Non-pigmented ciliary epithelial cell (primary cell): ENCODE measurements around the gene DHFR.
A peak's percentile ranks its signal among the peaks of the same experiment; 100 is the strongest.
"Not testable (repeated sequence)": the region's sequence is repeated elsewhere in the genome, so short reads cannot be mapped to it uniquely, and the experiment has no call there.

Experiments used
- DNase-seq: peaks from one replicate; pipeline ENCODE4 v3.0.0-alpha.2; 2010; ENCODE audit warnings: low read depth

DHFR gene

DNA sequence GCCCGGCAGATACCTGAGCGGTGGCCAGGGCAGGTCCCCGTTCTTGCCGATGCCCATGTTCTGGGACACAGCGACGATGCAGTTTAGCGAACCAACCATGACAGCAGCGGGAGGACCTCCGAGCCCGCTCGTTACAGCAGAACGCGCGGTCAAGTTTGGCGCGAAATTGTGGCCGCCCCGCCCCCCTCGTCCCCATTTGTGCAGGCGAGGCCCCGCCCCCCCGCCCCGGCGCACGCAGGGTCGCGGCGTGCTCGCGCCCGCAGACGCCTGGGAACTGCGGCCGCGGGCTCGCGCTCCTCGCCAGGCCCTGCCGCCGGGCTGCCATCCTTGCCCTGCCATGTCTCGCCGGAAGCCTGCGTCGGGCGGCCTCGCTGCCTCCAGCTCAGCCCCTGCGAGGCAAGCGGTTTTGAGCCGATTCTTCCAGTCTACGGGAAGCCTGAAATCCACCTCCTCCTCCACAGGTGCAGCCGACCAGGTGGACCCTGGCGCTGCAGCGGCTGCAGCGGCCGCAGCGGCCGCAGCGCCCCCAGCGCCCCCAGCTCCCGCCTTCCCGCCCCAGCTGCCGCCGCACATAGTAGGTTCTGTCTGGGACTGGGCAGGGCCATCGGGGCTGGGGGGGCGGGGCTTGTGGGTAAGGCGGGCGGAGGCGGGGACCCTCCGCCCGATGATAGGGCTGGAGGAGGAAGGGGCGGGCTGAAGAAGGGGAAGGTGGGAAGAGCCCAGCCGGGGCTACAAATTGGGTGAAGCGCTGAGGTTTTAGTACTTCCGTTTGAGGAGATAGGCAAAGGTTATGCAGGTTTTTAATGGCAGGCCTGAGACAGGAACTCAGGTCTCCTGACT, at the start of gene DHFR, which contains the start of gene MSH3:
Gene DHFR, minus strand, starts transcription at position 593 of the 840 bp plus-strand sequence. Its CDS starts 494 bp downstream, at position 99.
Gene MSH3, plus strand, starts transcription at position 262 of the 840 bp plus-strand sequence. Its CDS starts 76 bp downstream, at position 338.
- DNase-seq, result peak; percentile 43

DNA sequence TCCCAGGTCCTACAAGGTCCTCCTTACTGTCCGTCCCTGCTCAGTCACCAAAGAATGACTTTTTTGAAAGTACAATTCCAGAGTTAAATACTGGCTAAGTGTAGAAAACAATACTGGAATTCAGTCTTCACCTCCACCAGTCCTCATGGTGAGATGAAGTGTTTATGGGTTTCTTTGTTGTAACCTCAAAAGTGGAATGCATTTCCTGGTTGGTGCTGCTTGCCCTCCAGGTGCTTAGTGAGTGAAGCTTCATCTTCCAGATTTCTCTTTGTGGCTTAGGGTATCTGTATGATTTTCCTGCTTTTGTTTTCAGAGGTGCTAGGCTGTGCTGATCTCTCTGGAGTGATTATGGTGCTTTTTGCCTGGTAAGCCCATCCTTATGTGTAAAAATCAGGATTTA, 49.4 kb upstream of the DHFR start:
- DNase-seq, result no peak

DNA sequence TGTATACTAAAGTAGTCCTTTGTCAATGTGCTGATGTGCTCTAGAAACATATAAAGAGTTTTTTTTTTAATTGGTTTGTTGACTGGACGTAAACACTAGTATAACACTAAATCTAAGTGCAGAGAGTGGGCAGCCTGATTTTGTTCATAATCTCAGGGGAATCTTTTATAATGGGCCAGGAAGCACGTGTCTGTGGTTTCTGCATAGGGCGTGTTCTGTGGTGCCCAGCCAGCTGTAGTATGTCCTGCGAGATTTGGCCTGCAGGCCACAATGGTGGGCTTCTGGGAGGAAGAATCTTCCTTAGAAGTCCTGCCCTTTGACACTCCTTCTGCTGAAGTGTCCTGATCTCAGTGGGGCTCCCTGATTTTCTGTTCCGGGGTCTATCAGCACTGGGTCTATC, 49.0 kb upstream of the DHFR start:
- DNase-seq, result no peak

DNA sequence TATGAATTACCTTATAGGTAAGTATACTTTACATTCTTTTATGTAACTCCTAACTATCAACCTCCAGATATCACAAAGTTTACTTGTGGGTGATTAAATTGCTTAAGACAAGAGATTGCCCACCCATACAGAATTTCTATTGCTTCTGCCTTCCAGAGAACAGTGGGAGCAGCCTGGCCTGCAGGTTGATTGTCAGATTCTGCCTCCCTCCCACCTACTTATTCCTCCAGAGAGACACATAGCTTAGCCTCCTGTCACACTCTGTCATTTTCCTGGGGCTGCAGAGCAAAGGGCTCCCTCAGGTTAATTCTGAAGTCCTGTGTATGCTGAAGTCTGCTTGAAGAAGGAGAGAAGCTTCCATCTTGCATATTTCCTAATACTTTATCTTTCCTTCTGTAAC, 48.5 kb upstream of the DHFR start:
- no peak for DNase-seq

DNA sequence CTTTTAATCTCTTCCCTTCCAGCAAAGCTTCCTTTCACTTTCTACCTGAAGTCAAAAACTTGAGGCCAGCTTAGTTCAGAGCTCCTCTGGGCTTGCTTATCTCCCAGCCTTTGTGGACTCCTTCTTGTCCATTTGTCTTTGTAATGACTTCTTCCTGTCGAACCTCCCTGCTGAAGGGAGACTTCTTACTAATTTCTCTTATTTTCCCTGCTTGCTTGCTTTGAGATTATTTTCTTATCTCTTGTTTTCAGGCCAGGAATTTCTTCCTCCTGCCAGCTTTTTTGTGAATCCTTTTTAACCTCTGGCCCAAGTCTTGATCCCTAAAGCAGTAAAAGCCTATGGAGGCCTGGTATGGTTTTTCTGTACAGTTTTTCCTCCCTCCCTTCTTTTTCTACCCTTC, 46.8 kb upstream of the DHFR start:
- DNase-seq, result no peak

DNA sequence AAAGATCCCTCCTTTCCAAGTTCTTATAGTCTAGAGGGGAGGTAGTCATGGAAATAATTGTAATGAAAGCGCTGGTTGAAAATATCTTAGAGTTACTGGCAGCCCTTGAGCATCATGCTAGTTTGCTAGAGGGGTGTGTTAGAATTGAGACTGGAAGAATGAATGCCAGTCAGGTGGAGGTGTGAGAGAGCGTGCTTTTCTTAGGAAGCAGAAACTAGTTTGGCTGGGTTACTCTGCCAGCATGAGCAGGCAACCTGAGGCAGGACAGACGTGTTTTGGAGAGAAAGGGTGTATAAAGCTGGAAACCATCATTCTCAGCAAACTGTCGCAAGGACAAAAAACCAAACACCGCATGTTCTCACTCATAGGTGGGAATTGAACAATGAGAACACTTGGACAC, 43.6 kb upstream of the DHFR start:
- no peak for DNase-seq

DNA sequence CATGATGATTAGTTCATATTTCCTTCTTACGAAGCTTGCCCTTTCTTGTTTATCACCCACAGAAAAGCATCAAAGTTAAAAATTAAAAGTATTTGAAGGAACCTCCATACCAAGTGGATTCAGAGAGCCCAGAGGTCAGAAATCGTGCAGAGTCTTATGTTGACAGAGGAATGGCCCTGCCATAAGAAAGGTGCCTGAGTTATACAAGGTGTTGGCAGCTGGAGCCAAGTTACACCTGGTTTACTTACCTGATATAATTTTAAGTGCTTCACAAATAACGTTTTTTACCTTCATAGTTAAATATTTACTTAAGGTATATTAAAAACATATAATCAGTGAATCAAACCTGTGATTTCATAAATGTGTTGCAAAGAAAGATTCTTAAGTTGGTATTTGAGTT, 42.3 kb upstream of the DHFR start:
- DNase-seq, result no peak

DNA sequence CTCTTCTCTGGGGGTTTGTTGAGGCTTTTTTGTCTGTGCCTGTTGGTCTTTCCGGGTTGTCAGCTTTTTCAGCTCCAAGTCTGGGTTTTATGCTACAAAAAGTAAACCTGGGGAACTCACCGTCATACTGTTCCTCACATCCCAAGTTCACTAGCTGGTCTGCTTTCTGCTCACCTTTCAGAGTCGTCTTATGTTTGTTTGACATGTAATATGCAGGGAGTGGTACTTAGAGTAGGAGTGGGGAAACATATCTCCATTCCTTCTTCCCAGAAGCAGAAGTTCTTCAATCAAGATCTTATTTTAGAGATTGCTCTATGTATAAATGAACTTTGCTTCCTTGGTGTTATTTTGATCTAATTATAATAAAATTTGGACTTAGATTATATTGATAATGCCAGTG, 41.7 kb upstream of the DHFR start:
- DNase-seq, result no peak

DNA sequence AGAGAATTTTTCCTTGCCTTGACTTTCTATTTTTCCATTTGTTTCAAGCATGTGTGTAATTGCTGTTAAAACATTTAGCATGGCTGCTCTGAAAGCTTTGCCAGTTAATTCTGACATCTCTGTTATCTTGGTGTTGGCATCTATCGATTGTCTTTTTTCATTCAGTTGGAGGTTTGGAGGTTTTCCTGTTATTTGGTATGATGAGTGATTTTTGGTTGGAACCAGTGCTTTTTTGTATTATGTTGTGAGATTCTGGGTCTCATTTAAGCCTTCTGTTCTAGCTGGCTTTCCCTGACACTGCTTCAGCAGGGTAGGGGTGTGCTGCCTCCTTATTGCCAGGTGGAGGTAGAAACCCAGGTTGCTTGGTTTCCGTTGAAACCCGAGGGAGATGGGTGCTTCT, 40.9 kb upstream of the DHFR start:
- no peak for DNase-seq

DNA sequence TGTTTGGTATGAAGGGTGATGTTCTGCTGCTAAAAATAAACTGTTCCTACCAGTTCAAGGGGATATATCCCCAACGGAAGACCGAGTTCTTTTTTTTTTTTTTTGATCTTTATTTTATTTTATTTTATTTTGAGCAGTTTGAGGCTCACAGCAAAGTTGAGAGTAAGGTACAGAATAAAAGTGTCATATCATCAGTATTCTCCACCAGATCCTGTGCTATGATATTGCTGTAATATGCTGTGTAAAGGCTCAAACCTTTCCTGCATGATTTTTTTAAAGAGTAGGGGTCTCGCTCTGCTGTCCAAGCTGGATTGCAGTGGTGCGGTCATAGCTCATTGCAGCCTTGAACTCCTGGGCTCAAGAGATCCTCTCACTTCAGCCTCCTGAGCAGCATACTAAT, 34.8 kb upstream of the DHFR start:
- DNase-seq, result no peak

DNA sequence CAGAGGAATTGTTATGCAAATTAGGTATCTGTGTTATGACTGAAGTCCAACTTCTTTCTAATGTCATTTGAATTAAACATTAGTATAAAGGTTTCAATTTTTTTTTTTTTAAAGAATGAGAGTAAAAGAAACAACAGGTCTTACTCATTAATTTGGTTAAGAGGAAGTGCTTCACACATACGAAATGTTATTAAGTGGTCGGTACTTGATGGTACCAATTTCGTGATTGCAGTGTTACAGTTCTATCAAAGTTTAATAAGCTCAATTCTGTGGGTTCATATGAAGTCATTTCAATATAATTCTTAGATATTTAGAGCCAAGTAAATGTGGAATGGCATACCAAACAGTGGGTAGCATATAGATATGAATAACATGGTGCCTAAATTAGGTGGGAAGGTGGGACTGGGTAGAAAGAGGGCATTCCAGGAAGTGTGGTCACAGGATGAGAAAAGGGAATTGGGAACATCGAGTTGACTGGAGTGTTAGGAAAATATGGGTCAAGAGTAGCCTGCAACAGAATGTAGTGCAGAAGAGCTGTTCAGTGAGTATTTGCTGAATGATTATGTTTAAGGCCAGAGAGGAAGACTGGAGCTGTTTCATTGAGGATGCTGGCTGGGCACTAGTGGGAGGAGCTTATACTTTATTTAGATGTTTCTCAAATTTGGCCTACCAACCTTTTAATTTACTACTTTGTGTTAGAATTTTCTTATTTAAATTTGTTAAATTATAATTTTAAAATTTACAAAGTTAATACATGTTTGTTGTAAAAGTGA, 34.1 kb upstream of the DHFR start:
- DNase-seq, result no peak

DNA sequence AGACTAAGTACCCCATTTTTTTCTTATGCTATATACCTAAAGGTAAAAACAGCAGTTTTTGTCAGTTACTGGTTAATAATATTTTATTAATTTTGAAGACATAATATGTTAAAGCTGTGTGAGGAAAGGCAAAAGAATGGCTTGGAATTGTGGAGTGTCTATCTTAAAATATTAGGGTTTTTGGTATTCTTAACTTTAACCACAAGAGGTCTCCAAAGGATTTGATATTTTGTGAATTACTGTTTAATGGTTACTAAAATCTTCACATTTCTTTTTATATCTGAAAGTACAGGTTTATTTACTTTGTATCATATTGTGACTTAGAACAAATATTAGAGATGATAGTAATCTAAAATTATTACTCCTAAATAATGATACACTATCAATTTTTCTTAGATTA, 32.0 kb upstream of the DHFR start:
- DNase-seq, result no peak

DNA sequence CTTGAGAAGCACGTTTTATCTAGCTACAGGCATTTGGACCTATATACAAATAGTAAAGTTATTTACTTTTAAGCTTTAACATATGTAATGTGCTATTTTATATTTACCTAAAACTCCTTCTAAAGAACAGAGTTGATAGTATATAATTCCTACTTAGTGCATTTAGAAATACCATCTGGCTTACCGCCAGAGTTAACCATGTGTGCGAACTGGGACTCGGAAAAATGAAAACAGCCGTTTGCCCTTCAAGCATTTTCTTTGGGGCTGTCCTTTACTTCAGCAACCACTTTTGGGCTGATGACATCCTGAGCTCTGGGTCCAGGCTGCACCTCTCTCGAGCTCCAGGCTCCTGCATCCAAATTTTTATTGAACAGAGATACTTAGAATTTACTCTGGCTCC, 21.9 kb upstream of the DHFR start:
- DNase-seq, result no peak

DNA sequence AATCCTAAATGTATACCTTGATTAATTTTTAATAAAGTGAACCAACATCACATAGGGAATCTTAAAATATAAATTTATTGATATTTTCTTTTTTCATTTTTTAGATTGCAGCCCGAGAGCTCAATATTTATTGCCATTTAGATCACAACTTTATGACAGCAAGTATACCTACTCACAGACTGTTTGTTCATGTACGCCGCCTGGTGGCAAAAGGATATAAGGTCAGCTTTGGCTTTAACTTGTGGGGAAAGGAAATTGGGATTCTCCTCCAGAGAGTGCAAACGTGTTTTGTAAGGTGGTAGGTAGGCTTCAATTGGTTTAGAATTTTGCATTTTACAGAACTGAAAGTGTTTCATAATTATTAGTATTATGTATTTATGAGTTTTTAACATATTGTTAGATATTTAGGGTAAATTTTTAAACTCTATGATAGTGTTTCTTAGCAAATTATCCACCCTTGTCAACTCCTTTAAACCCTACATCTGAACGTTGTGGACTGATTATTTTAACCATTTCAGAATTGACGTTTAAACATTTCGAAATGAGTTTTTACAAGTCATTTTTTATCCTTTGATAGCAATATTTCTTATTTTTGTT, 17.5 kb upstream of the DHFR start:
- peak; percentile 41 for DNase-seq

DNA sequence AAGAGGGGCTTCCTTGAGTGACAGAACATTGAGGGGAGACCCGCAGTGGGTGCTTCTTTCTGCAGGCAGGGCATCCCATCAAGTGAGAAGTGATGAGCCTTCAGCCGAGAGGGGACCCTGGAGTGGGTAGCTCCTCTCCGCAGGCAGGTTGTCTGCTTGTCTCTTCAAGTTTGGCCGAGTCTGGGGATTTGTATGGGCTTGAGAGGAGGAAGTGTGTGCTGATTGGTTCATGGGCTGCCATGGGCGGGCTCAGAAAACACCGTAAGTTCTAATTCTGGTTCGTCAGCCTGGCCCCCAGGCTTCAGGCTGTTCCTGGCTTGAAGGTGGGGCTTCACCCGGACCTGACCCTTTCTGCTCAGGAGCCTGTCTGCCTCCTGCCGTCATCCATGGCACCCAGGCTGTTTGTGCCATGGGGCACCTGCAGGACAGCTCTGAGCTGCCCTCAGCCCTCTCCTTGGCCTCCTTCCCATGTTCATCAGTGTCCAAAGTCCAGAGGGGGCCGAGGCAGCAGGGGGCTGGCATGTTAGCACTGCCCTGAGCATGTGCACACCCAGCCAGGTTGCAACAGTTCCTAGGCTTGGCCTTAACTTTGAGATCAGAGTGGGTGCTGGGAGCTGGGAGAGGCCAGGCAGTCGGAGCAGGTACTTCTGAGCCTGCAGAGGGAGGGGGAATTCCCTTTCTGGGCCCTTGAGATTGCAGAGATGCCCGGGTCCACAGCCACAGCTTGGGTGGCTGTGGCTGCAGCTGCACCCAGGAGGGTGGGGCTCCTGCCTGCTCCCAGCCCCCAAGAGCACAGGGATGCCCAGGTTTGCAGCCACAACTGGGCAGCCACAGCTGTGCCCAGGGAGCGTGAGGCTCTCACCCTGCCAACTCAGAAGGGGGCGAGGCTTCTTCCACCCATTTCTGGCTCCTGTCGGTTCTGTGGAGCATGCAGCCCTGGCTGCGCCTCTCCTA, 13.5 kb upstream of the DHFR start:
- DNase-seq, result no peak

DNA sequence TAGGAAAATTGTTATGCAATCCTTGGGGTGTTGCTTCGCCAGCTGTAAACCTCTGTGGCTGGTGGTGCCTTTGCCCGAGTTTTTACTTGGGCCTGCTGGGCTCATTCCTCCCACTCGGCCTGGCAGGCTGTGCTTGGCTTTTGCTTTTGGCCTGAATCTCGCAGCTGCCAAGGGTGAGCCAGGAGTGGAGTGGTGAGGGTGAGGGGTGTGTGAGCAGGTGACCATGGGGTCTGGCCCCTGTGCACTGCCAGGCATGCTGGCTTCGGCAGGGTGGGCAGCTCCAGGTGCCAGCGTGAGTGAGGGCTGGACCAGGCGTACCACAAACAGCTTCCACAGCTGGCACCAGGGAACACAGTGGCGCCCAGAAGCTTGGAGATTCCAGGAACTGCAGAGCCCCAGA, 12.6 kb upstream of the DHFR start:
- no peak for DNase-seq

DNA sequence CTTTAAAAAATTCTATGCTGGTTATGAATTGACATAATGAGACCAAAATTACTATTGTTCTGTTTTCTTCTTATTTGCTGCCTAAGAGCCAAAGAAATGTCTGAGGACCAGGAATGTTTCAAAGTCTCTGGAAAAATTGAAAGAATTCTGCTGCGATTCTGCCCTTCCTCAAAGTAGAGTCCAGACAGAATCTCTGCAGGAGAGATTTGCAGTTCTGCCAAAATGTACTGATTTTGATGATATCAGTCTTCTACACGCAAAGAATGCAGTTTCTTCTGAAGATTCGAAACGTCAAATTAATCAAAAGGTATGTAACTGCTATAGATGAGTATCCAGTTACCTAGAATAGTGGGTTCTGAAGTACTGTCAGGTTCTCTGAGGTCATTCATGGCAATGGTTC, 10.3 kb upstream of the DHFR start:
- no peak for DNase-seq

DNA sequence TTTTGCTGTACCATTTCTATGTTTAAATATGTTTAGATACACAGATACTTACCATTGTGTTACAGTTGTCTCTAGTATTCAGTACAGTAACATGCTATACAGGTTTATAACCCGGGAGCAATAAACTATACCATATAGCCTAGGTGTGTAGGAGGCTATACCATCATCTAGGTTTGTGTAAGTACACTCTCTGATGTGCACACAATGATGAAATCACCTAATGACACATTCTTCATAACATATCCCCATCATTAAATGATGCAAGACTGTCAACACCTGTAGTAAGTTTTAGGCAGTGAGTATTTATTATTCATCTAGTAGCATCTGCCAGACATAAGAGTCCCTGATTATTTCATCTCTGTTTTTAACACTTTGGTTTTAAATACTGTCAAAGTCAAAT, 7.3 kb upstream of the DHFR start:
- no peak for DNase-seq

DNA sequence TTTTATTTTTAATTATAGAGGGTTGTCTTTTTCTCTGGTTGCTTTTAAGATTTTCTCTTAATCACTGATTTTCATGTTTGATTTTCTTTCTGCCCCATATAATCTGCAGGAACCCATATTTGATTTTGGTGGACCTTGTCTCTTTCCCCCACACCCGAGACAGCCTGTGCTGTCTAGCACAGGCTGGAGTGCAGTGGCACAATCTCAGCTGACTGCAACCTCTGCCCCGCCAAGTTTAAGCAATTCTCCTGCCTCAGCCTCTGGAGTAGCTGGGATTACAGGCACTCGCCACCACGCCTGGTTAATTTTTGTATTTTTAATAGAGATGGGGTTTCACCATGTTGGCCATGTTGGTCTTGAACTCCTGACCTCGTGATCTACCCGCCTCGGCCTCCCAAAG, 5.9 kb upstream of the DHFR start:
- DNase-seq, result not testable (repeated sequence)

DNA sequence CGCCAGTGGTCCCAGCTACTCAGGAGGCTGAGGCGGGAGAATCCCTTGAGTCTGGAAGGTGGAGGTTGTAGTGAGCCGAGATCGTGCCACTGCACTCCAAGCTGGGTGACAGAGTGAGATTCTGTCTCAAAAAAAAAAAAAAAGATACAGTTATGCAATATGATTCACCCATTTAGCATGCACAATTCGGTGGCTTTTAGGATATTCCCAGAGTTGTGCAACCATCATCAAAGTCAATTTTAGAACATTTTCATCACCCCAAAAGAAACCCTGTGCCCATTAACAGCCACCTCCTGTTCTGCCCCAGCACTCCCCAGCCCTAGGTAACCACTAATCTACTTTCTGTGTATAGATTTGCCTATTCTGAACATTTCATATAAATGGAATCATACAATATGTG, 4.3 kb upstream of the DHFR start:
- no peak for DNase-seq

DNA sequence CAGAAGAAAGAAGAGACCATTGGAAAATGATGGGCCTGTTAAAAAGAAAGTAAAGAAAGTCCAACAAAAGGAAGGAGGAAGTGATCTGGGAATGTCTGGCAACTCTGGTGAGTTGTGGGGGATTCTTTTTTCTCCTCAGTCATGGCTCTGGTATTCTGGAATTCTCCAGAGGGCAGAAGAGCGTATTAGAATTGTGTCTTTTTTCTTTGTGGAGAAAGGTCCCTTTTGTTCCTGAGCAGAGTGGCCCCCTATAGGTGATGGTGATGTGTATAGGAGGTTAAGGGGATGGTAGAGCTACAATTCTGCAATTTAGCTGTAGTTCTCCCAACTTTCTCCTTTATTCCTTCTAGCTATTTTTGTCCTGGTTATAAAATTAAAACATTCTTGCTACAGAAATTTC, 1.6 kb upstream of the DHFR start:
- no peak for DNase-seq

DNA sequence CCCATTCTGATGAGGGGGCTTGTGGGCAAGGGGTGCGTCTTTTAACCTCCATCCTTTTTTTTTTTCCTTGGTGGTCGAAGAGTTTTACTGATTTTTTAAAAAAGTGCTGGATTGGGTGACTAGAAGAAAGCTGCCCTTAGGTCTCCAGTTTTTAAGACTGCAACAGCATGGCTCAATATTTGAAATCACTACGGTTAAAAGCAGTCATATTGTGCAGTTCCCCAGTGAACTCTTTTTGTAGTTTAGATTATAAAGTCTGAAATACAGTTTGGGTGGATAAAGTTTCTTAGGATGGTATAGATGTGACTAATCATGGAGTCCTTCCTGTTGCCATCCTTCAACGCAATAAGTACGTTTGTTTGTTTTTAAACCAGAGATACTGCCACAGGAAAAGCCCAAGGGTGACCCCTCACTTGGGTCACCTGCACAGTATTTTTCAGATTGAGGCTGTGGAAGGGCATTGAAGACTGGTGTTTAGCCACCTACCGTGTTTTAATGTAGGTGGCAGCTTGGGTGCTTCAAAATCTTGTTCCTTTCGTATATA, 520 bp upstream of the DHFR start:
- DNase-seq, result no peak
